Measurements from ENCODE around the gene TMEM212.
A peak's percentile ranks its signal among the peaks of the same experiment; 100 is the strongest.

Gene TMEM212

DNA sequence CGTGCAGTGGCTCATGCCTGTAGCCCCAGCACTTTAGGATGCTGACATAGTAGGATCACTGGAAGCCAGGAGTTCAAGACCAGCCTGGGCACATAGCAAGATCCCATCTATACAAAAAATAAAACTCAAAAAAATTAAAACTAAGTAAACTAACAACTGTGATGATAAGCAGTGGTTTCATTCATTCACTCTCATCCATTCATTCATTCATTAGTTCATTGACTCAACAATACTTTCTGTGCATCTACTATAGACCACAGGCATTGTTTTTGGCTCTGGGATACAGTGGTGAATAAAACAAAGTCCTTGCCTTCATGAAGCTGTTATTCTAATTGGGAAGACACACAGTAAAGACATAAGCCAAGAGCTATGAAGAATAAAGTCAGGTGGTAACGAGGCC, 7.5 kb upstream of the TMEM212 start:
- TF ChIP-seq CTCF (IDR thresholded peaks at IDR 0.05; ENCODE audit: low read depth, low read length): no peak
- DNase-seq (ENCODE audit: extremely low read depth, low read depth): no peak

DNA sequence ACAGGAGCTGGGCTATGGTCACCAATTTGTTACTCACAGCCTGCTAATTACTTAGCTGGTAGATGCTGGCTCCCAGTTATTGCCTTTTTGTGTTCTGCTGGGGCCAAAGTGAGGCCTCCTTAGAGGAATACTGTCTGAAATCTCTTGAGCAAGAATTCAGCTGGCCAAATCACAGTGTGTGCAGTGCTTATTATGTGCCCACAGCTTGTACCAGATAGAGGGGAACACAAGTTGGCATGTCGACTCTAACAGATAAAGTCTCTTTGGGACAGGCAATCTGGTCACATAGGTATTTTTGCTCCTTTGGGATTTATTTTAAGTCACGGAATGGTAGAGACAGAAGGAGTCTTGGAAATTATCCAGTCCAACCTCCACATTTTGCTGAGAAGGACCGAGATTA, 6.3 kb upstream of the TMEM212 start:
- TF ChIP-seq CTCF (IDR thresholded peaks at IDR 0.05; ENCODE audit: low read depth, low read length): no peak
- no peak for DNase-seq (ENCODE audit: extremely low read depth, low read depth)

DNA sequence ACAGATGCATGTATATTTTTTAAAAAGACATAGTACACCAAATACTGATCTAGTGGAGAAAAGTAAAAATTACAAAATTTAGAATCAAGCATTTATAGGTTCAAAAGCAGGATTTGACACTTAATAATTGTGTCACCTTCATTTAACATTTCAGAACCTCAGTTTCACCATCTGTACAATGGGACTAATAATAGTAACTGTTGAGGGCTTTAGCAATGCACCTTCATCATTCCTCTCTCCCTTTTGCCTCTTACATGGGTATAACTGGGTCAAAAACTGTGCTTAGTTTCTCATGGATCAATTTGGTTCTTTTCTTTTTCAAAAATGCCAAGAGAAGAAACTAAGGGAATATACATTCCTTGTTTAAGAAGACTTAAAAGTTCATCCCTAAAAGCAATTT, 5.5 kb upstream of the TMEM212 start:
- TF ChIP-seq CTCF (IDR thresholded peaks at IDR 0.05; ENCODE audit: low read depth, low read length): no peak
- DNase-seq (ENCODE audit: extremely low read depth, low read depth): no peak

- no peak for DNase-seq (ENCODE audit: extremely low read depth, low read depth)
- TF ChIP-seq CTCF (IDR thresholded peaks at IDR 0.05; ENCODE audit: low read depth, low read length): peak; percentile 6
Observed at GRCh38 chr3:171838218-171838720, 4.9 kb upstream of the TMEM212 start.

DNA sequence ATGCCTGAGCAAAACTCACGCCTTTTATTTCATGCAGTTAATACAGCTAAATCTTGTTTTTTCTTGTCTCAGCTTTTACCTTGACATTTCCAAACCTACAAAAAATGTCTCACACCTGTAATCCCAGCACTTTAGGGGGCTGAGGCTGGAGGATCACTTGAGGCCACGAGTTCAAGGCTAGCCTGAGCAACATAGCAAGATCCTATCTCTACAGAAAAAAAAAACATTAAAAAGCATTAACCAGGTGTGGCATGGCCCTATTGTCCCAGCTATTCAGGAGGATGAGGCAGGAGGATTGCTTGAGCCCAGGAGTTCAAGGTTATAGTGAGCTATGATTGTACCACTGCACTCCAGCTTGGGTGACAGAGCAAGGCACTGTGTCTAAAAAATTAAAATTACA, 3.9 kb upstream of the TMEM212 start:
- DNase-seq (ENCODE audit: extremely low read depth, low read depth): no peak
- TF ChIP-seq CTCF (IDR thresholded peaks at IDR 0.05; ENCODE audit: low read depth, low read length): no peak

GRCh38 chr3:171840445-171840810, 2.7 kb upstream of the TMEM212 start:
- no peak for DNase-seq (ENCODE audit: extremely low read depth, low read depth)

More at GRCh38 chr3:171840445-171840810, 2.7 kb upstream of the TMEM212 start:
- TF ChIP-seq CTCF (IDR thresholded peaks at IDR 0.05; ENCODE audit: low read depth, low read length): no peak
